HG03108 (cell line): Measurements from ENCODE around the gene DARS1.

ENCODE experiments used
- ATAC-seq: cut with Tn5 transposase; IDR thresholded peaks from one replicate; pipeline ENCODE4 v1.9.1; 2021; ENCODE audit warnings: moderate library complexity; ENCODE audit not compliant: unreplicated experiment

The DARS1 gene

DNA sequence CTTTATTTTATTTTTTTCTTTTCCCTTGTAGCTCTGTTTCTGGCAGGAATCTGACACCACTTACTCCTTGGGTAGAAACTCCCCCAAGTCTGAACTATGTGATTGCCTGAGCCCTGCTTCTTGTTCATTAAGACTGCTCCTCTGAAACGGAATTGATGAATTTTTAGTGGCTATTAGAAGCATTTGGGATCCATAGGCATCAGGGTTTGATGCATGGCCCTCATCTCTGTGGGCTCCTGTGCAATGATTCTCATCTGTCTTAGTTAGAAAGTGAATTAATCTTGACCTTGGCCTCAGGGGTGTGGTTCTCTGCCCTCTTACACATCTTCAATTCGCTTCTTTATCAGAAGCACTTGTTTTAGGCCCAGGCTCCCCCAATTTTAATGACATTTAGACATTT is 31.0 kb upstream of the DARS1 start:
- no peak for ATAC-seq

- no peak for ATAC-seq
Observed at GRCh38 chr2:136015699-136016098, 30.3 kb upstream of the DARS1 start.

DNA sequence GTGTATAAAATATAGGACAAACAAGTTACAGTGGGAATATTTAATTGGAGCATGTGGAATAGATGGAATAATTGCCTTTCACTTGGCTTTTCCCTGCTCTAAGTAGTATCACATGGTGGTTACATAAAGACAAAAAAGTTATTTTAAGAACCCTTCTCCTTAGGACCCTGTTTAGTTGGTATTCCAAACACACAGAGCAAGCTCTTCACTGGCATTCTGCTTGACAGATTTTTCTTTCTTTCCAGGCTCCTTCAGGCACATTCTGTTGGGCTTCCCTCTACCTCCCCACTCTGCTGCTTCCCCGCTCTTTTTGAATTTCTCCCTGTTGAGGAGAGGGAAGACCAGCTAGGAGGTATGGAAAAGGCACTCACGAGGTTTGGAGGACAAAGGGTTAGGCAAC is 29.0 kb upstream of the DARS1 start:
- ATAC-seq = no peak

DNA sequence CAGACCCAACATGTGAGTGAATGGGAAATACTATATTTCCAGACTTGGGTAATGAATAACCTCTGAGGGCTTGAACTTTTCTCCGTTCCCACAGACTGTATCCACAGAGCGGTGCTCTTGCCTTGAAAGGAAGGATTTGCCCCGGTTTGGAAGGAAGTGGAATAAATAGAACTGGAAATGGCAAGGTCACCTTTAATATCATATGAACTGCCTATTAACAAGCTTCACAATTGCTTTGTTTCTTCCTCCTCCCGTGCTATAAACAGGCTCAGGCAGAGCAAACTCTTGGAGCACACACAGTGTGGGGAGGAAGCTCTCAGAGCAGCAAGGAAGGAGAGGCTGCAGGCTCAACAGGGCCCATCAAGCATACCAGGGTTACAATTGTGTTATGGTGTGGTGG is 28.5 kb upstream of the DARS1 start:
- ATAC-seq = no peak

- no peak for ATAC-seq
Observed at GRCh38 chr2:136013136-136013685, 27.8 kb upstream of the DARS1 start.

- no peak for ATAC-seq
Observed at GRCh38 chr2:136012315-136012714, 26.9 kb upstream of the DARS1 start.

DNA sequence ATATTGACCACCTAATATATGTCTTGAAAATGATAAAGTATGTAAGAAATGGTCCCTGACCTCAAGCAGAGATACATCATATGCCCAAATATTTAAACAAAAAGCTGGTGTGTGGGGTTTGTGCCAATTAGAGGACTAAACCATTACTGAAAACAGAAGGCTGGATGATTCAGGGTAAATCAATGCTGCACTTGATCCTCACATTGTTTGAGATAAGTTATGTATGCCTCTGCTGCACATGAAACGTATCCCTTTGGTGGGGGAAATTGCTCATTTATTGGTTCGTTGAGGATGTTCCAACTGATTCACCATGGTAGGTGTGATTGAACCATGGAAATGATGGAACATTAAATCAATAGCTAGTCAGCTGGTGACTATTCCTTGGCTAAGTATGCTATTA is 24.7 kb upstream of the DARS1 start:
- ATAC-seq = no peak

DNA sequence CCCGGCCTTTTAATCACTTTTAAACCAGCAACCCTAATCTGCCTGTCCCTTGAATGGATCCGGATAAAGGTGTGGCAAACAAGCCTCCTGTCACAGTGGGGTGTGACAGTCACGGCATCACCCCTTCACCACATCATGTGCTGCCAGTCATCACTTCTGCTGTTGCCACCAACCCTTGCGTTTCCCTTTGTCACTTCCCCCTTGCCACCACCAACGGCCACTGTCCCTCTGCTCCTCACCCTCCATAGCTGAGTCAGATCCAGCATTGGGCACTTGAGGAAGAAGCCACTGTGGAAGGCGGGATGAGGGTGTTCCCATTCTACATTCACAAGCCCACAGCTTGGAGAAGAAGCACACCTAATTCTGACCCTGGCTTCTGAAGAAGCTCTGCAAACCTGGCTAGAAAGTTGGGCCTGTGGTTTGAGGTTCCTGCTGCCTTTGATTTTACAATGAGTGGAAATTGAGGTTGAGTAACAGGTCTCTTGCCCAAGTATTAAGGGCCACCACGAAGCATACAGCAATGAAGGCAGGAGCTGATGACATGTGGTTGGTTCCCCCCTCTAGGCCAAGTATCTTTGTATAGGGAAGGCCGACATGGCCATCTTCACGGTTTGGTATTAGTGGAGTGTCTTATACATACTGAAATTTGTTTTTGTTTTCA is 22.9 kb upstream of the DARS1 start:
- ATAC-seq = peak; percentile 51

- ATAC-seq = no peak
Observed at GRCh38 chr2:136006658-136007057, 21.2 kb upstream of the DARS1 start.

DNA sequence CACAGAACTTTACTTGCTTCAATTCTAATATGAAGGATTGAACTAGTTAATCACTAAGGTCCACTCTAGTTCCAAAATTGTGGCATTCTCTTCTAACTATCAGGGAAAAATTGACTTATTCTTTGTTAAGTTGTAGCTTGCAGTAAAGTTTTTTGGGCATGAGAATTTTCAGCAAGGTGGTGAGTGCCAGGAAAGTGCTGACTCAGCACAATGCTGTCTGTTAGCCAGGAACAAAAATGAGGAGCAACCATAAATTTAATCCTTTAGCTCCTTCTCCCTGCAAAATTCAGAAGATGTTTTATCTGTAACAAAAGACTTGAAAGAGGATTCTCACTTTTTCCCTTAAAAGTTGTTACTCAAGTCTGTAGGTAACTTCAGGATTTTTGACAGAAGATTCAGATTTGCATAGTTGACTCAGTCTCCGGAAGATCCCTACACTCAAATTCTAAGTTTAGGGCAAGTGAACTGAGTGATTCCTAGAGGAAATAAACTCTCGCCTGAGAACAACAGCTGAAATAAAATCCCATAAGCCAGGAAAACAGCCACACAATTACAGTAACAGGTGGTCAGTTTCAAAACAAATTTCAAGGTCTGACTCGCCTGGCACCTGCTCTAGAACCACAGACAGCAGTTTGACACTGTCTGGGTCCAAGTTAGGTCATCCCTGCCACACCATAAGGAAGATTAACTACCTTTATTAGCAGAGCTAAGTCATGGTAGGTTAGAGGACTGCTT is 20.2 kb upstream of the DARS1 start:
- peak; percentile 37 for ATAC-seq

GRCh38 chr2:136004965-136005364 is 19.5 kb upstream of the DARS1 start:
- ATAC-seq = no peak

GRCh38 chr2:136001131-136001530 is 15.7 kb upstream of the DARS1 start:
- ATAC-seq = no peak

GRCh38 chr2:136000502-136000901 is 15.1 kb upstream of the DARS1 start:
- peak; percentile 65 for ATAC-seq

GRCh38 chr2:135999899-136000298 is 14.5 kb upstream of the DARS1 start:
- ATAC-seq = no peak

- ATAC-seq = no peak
Observed at GRCh38 chr2:135998879-135999278, 13.5 kb upstream of the DARS1 start.

GRCh38 chr2:135997380-135997779 is 12.0 kb upstream of the DARS1 start:
- peak; percentile 62 for ATAC-seq

DNA sequence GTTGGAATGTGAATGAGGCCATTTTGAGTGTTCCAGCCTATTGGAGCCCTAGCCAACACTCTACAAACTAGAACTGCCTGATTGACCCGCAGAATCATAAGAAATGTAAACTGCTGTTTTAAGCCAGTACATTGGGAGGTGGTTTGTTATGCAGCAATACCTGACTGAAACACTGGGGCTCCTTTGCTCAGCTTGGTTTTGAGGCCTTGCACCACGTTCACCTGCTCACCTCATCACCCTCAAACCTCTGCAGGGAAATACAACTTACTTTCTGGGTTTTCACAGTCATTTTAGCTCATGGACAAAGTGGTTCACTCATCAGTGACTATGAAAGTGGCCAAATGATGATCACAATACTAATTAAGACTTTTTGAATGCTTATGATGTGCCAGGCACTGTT is 10.9 kb upstream of the DARS1 start:
- no peak for ATAC-seq

GRCh38 chr2:135994281-135994680 is 8.9 kb upstream of the DARS1 start:
- ATAC-seq = no peak

- no peak for ATAC-seq
Observed at GRCh38 chr2:135993421-135993820, 8.0 kb upstream of the DARS1 start.

GRCh38 chr2:135991861-135992260 is 6.4 kb upstream of the DARS1 start:
- ATAC-seq = no peak

DNA sequence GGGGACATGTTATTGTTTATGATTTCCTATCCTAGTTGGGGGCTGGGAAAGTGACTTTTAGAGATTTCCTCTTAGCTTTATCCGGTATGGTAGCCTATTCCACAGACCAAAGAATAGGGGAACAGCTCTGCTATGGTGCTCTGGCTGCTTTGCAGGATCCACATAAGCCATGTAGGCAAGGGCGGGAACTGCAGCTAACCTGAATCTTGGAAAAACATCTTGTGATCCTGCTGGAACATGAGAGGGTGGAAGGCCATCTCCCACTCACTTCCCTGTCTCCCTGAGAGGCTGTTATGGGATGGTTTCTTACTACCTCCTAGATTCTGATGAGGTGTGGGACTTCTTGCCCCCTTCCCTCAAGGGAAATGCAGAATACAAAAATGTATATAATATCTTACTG is 2.0 kb upstream of the DARS1 start:
- ATAC-seq = no peak

GRCh38 chr2:135986507-135986906 is 1.1 kb upstream of the DARS1 start:
- no peak for ATAC-seq
